Ishikawa (cell line): Measurements from ENCODE around the gene SLC5A9.

Source experiments
- CEBPB ChIP-seq: IDR thresholded peaks from 2 replicates; pipeline ENCODE4 v1.6.1; 2012
- REST ChIP-seq: IDR thresholded peaks from 2 replicates; pipeline ENCODE4 v1.6.1; 2012; ENCODE audit warnings: low read depth, mild to moderate bottlenecking

- TF ChIP-seq REST (no peak), CEBPB (no peak)
These were observed 28.8 kb downstream of the SLC5A9 start for GRCh38 chr1:48251323-48251722.
